ENCODE results near the gene LIPN.

The LIPN gene

DNA sequence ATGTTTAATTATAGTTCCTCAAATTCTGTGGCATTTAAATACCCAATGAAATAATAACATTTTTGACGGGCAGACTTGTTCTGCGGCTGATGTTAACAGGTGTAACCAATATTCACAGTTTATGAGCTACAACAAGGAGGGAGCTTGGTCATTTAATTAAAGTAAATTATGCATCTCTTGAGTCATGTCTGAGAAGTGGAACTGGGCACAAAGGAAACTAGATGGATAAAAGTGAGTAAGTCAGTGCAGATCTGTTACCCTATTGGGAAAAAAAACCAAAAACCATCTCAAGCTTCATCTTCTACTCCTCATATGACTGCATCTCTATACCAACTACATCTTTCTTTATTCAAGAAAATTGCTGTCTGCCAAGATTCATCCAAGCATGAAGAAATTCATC lies 67.9 kb downstream of the LIPN start:
- DNase-seq (ENCODE audit: low read depth in 3 of 3): no peak

- no peak for DNase-seq (ENCODE audit: low read depth in 3 of 3)
Measured at GRCh38 chr10:88828310-88828709, 68.5 kb downstream of the LIPN start.
